ENCODE results near the gene MLH1.

The MLH1 gene

DNA sequence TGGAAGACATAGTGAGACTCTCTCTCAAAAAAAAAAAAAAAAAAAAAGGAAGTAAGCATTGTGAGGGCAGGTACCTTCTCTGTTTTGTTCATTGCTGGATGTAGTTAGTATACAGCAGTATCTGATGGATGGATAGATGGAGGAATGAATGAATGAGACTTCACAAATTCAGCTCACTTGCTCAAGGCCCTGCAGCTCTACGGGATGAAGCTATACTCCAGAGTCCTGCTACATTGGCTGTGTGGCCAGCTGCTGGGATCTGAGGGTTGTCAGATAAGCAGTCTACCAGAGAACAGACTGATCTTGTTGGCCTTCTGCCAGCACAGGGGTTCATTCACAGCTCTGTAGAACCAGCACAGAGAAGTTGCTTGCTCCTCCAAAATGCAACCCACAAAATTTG lies 35.0 kb downstream of the MLH1 start:
- Histone ChIP-seq H3K27ac (ENCODE audit: low read depth, low read length, poor library complexity, severe bottlenecking) (no peak overlapping the region), H3K27me3 (ENCODE audit: insufficient read depth, low read length) (no peaks in the 10 kb centered on the region), H3K4me1 (ENCODE audit: insufficient read depth, low read length, severe bottlenecking) (no peaks in the 10 kb centered on the region), H4K20me1 (ENCODE audit: insufficient read depth, low read length) (no peaks in the 10 kb centered on the region), H3K9me2 (ENCODE audit: low read depth, low read length) (no peaks in the 10 kb centered on the region), H3K79me2 (ENCODE audit: insufficient read depth, low read length) (no peaks in the 10 kb centered on the region), H3K9ac (ENCODE audit: low read length) (no peak overlapping the region), H3K4me2 (ENCODE audit: low read length) (no peak overlapping the region), H3K9me3 (ENCODE audit: low read length) (no peaks in the 10 kb centered on the region), H3K36me3 (ENCODE audit: insufficient read depth, low read length) (peaks cover 91% of the 10 kb centered on the region), H2AFZ (ENCODE audit: low read length) (no peak overlapping the region), H3K4me3 (ENCODE audit: low read depth, low read length, poor library complexity, severe bottlenecking) (no peak overlapping the region), H3F3A (ENCODE audit: insufficient read depth, low read length) (no peaks in the 10 kb centered on the region)
- TF ChIP-seq, protein P1, sequence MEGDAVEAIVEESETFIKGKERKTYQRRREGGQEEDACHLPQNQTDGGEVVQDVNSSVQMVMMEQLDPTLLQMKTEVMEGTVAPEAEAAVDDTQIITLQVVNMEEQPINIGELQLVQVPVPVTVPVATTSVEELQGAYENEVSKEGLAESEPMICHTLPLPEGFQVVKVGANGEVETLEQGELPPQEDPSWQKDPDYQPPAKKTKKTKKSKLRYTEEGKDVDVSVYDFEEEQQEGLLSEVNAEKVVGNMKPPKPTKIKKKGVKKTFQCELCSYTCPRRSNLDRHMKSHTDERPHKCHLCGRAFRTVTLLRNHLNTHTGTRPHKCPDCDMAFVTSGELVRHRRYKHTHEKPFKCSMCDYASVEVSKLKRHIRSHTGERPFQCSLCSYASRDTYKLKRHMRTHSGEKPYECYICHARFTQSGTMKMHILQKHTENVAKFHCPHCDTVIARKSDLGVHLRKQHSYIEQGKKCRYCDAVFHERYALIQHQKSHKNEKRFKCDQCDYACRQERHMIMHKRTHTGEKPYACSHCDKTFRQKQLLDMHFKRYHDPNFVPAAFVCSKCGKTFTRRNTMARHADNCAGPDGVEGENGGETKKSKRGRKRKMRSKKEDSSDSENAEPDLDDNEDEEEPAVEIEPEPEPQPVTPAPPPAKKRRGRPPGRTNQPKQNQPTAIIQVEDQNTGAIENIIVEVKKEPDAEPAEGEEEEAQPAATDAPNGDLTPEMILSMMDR (IDR thresholded peaks at IDR 0.05; ENCODE audit: low read length): no peak
- no peak for TF ChIP-seq EZH2 (IDR thresholded peaks at IDR 0.05; ENCODE audit: borderline replicate concordance, low read length)

DNA sequence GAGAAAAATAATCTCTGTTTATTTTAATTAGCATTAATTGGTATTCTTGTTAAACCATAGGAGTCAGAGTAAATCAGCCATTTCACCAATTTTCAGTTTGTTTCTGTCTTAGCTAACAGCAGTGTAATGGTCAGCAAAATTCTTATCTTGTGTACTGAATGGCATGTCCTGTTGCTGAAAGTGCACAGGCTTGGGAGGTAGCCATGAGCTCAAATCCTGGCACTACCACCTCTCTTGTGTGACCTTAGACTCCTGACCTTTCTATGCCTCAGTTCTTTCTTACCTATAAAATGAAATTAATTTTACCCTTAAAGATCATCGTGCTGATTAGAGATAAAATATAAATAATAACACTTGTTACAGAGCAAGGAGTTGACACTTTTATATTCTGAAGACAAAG lies 35.8 kb downstream of the MLH1 start:
- H3K4me3 ChIP-seq (ENCODE audit: low read depth, low read length, poor library complexity, severe bottlenecking): no peak overlapping the region
- no peak for TF ChIP-seq EZH2 (IDR thresholded peaks at IDR 0.05; ENCODE audit: borderline replicate concordance, low read length)
- TF ChIP-seq, protein P1 (IDR thresholded peaks at IDR 0.05; ENCODE audit: low read length): no peak
- H3K27ac ChIP-seq (ENCODE audit: low read depth, low read length, poor library complexity, severe bottlenecking): no peak overlapping the region
- no peaks in the 10 kb centered on the region for H4K20me1 ChIP-seq (ENCODE audit: insufficient read depth, low read length)
- H3K9ac ChIP-seq (ENCODE audit: low read length): no peak overlapping the region
- H3K9me2 ChIP-seq (ENCODE audit: low read depth, low read length): no peaks in the 10 kb centered on the region
- H3K27me3 ChIP-seq (ENCODE audit: insufficient read depth, low read length): no peaks in the 10 kb centered on the region
- H2AFZ ChIP-seq (ENCODE audit: low read length): no peak overlapping the region
- H3K36me3 ChIP-seq (ENCODE audit: insufficient read depth, low read length): peaks cover 93% of the 10 kb centered on the region
- H3K79me2 ChIP-seq (ENCODE audit: insufficient read depth, low read length): no peaks in the 10 kb centered on the region
- no peak overlapping the region for H3K4me2 ChIP-seq (ENCODE audit: low read length)
- no peaks in the 10 kb centered on the region for H3K4me1 ChIP-seq (ENCODE audit: insufficient read depth, low read length, severe bottlenecking)
- no peaks in the 10 kb centered on the region for H3F3A ChIP-seq (ENCODE audit: insufficient read depth, low read length)
- H3K9me3 ChIP-seq (ENCODE audit: low read length): no peaks in the 10 kb centered on the region

DNA sequence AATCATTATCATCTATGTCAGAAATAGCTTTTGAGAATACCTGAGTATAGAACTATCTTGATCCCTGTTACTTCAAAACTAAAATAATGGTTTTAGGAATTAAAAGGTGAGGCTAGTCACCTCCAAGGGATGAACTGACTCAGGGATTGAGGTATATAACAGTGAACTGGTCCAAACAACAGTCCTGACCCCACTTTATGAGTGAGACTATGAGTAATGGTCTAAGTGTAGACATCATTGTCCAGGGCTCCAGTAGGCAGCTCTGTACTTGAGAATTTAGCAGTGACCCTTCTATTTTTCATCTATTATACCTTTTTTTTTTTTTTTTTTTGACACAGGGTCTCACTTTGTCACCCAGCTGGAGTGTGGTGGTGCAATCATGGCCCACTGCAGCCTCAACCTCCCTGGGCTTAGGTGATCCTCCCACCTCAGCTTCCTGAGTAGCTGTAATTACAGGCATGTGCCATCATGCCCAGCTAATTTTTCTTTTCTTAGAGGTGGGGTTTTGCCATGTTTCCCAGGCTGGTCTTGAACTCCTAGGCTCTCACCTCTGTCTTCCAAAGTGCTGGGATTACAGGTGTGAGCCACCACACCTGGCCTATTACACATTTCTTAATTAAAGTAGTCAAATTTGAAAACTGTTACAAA lies 36.3 kb downstream of the MLH1 start:
- no peak overlapping the region for H3K27ac ChIP-seq (ENCODE audit: low read depth, low read length, poor library complexity, severe bottlenecking)
- no peak for TF ChIP-seq EZH2 (IDR thresholded peaks at IDR 0.05; ENCODE audit: borderline replicate concordance, low read length)
- TF ChIP-seq, protein P1 (IDR thresholded peaks at IDR 0.05; ENCODE audit: low read length): no peak
- H3K9ac ChIP-seq (ENCODE audit: low read length): no peak overlapping the region
- H3K79me2 ChIP-seq (ENCODE audit: insufficient read depth, low read length): no peaks in the 10 kb centered on the region
- no peak overlapping the region for H3K4me3 ChIP-seq (ENCODE audit: low read depth, low read length, poor library complexity, severe bottlenecking)
- H3K4me2 ChIP-seq (ENCODE audit: low read length): no peak overlapping the region
- H3K27me3 ChIP-seq (ENCODE audit: insufficient read depth, low read length): no peaks in the 10 kb centered on the region
- H3K36me3 ChIP-seq (ENCODE audit: insufficient read depth, low read length): peaks cover 93% of the 10 kb centered on the region
- no peaks in the 10 kb centered on the region for H4K20me1 ChIP-seq (ENCODE audit: insufficient read depth, low read length)
- no peaks in the 10 kb centered on the region for H3F3A ChIP-seq (ENCODE audit: insufficient read depth, low read length)
- no peak overlapping the region for H2AFZ ChIP-seq (ENCODE audit: low read length)
- no peaks in the 10 kb centered on the region for H3K9me3 ChIP-seq (ENCODE audit: low read length)
- H3K4me1 ChIP-seq (ENCODE audit: insufficient read depth, low read length, severe bottlenecking): no peaks in the 10 kb centered on the region
- no peaks in the 10 kb centered on the region for H3K9me2 ChIP-seq (ENCODE audit: low read depth, low read length)
